GM12878 (cell line): ENCODE results near the gene NPAS2. TPM values are rescaled to one million over a fixed set of nuclear protein-coding genes. Genes with fewer than 3 reads are reported as not detected.
A peak's percentile ranks its signal among the peaks of the same experiment; 100 is the strongest.

ENCODE experiments used
- ATAC-seq: fragments of 200-7000 bp; cut with Tn5 transposase; 3 replicates; pipeline ENCODE4 v1.9.1; 2020; ENCODE audit warnings: mild to moderate bottlenecking, moderate library complexity
- BruUV-seq: library from RNA; stranded (reverse); fragments of 400-500 nt; replicated peaks from 2 replicates; lab custom pipeline; 2021; lab: Mats Ljungman, UMichigan
- CTCF ChIA-PET: fragments of 300-600 bp; sonication (Branson Sonifier 250); formaldehyde crosslinking; extraction: SDS; loops from one replicate; lab custom pipeline; 2021; ENCODE audit warnings: inconsistent platforms; lab: Yijun Ruan, JAX
- POLR2A ChIA-PET: fragments of 350-600 bp; formaldehyde crosslinking; extraction: SDS; loops from one replicate; lab custom pipeline; 2021; ENCODE audit warnings: inconsistent platforms; lab: Charles Lee
- RAD21 ChIA-PET: fragments of 300-600 bp; sonication (Branson Sonifier 250); formaldehyde crosslinking; loops from one replicate; lab custom pipeline; 2023; ENCODE audit warnings: antibody characterized with exemption; ENCODE audit not compliant: unreplicated experiment; lab: Charles Lee
- SMC1A ChIA-PET: fragments of 300-600 bp; sonication (Branson Sonifier 250); formaldehyde crosslinking; loops from one replicate; lab custom pipeline; 2023; ENCODE audit not compliant: unreplicated experiment, uncharacterized antibody; lab: Charles Lee
- DNase-seq: peaks from one replicate; pipeline ENCODE4 v3.0.0-alpha.2; 2011; ENCODE audit warnings: low read depth, low spot score
- FAIRE-seq: peaks from 3 replicates; lab custom pipeline; 2011; peaks lifted over from hg19 to GRCh38; lab: Jason Lieb, UNC
- H2AFZ ChIP-seq: 2 replicates; pipeline ENCODE4 v1.6.0; 2011; ENCODE audit warnings: low read depth, low read length, control low read depth; ENCODE audit not compliant: control insufficient read depth
- H3K27ac ChIP-seq: 2 replicates; pipeline ENCODE4 v1.5.1; 2011; ENCODE audit warnings: control low read depth; ENCODE audit not compliant: control insufficient read depth, insufficient read depth
- H3K27me3 ChIP-seq, 2 experiments: replicated peaks in 1 of 2; 2 replicates each; pipeline versions ENCODE4 v1.6.0 to v1.6.1; 2011; ENCODE audit warnings: low read length in 1 of 2; ENCODE audit not compliant: control insufficient read depth in 2 of 2, insufficient read depth in 2 of 2
- H3K36me3 ChIP-seq, 2 experiments: 2 replicates each; pipeline ENCODE4 v1.5.1; 2011; ENCODE audit warnings: low read length in 1 of 2; ENCODE audit not compliant: control insufficient read depth in 2 of 2, insufficient read depth in 2 of 2
- H3K4me1 ChIP-seq: 2 replicates; pipeline ENCODE4 v1.6.1; 2011; ENCODE audit warnings: mild to moderate bottlenecking, low read length, moderate library complexity, mixed read lengths; ENCODE audit not compliant: control insufficient read depth, insufficient read depth
- H3K4me2 ChIP-seq: 2 replicates; pipeline ENCODE4 v1.6.0; 2011; ENCODE audit warnings: control low read depth; ENCODE audit not compliant: control insufficient read depth, insufficient read depth
- H3K4me3 ChIP-seq: fragments of 200-600 bp; sonication (generic); 2 replicates; pipeline ENCODE4 v1.5.1; 2016
- H3K79me2 ChIP-seq: 2 replicates; pipeline ENCODE4 v1.6.0; 2011; ENCODE audit warnings: low read length; ENCODE audit not compliant: control insufficient read depth, insufficient read depth
- H3K9ac ChIP-seq: 2 replicates; pipeline ENCODE4 v1.8.0; 2011; ENCODE audit warnings: low read length, control low read depth, mixed read lengths; ENCODE audit not compliant: control insufficient read depth, insufficient read depth
- H3K9me3 ChIP-seq: replicated peaks from 3 replicates; pipeline ENCODE4 v1.5.1; 2011; ENCODE audit warnings: mild to moderate bottlenecking, low read length; ENCODE audit not compliant: control insufficient read depth, insufficient read depth
- H4K20me1 ChIP-seq: 2 replicates; pipeline ENCODE4 v1.6.0; 2011; ENCODE audit not compliant: control insufficient read depth, insufficient read depth
- BCL11A ChIP-seq: IDR thresholded peaks from 2 replicates; pipeline ENCODE4 v1.6.1; 2011; ENCODE audit warnings: low read depth, low read length
- CBFB ChIP-seq: IDR thresholded peaks from 2 replicates; pipeline ENCODE4 v1.6.1; 2016; ENCODE audit warnings: antibody characterized with exemption, low read depth
- PML ChIP-seq: IDR thresholded peaks from 2 replicates; pipeline ENCODE4 v1.6.1; 2012; ENCODE audit warnings: low read length, inconsistent platforms
- RAD21 ChIP-seq: IDR thresholded peaks from 2 replicates; pipeline ENCODE4 v1.6.1; 2011; ENCODE audit warnings: mild to moderate bottlenecking, low read depth, low read length, moderate library complexity; ENCODE audit not compliant: insufficient read depth
- SP1 ChIP-seq: IDR thresholded peaks from one replicate; pipeline ENCODE4 v1.6.1; 2011; ENCODE audit warnings: low read depth, low read length
- SUZ12 ChIP-seq: fragments of 200-600 bp; sonication (generic); IDR thresholded peaks from one replicate; pipeline ENCODE4 v1.6.1; 2018; ENCODE audit warnings: antibody characterized with exemption, mild to moderate bottlenecking; ENCODE audit not compliant: unreplicated experiment
- YBX1 ChIP-seq: fragments of 450-650 bp; IDR thresholded peaks from 2 replicates; pipeline ENCODE4 v1.6.1; 2016; ENCODE audit warnings: antibody characterized with exemption
- ZBED1 ChIP-seq: IDR thresholded peaks from 2 replicates; pipeline ENCODE4 v1.6.1; 2016; ENCODE audit warnings: borderline replicate concordance
- ZNF24 ChIP-seq: fragments of 450-650 bp; IDR thresholded peaks from 2 replicates; pipeline ENCODE4 v1.6.1; 2017; ENCODE audit warnings: antibody characterized with exemption, mild to moderate bottlenecking
- WGBS: methylation state at CpG from one replicate; pipeline ENCODE4 v1.1.6; 2016; ENCODE audit warnings: low lambda C conversion rate; ENCODE audit not compliant: insufficient replicate concordance, insufficient coverage; ENCODE audit errors: missing lambda C conversion rate; 5-methylcytosine and 5-hydroxymethylcytosine counted together
- in situ Hi-C: fragments of 300-500 bp; cut with MboI; formaldehyde crosslinking; loops from 9 replicates; pipeline ENCODE4 v1.14.3; 2018; ENCODE audit warnings: mixed read lengths
- intact Hi-C: fragments of 100-400 bp; cut with micrococcal nuclease; formaldehyde crosslinking; loops from one replicate; pipeline ENCODE4 v1.14.2; 2022; ENCODE audit not compliant: unreplicated experiment
- polyA plus RNA-seq, 11 experiments: library from polyadenylated mRNA; depleted of rRNA in 4 of 11; unstranded in 6 of 11; stranded (reverse) in 5 of 11; fragments of >200 nt; fragmentation: Nextera tagmentation in 4 of 11; fragmentation: Illumina TruSeq in 1 of 11; extraction: Ambion mirVana in 4 of 11; extraction: Trizol in 1 of 11; gene quantifications; 1 replicate in 1 of 11; 2 replicates in 10 of 11; pipeline versions ENCODE4 v1.2.1 to v1.2.3, GENCODE V29; 2011 to 2016; ENCODE audit warnings: inconsistent platforms in 2 of 11, missing spikeins in 2 of 11, low read depth in 1 of 11
- total RNA-seq, 4 experiments: library from RNA; depleted of rRNA in 3 of 4; stranded (reverse); fragments of >200 nt in 3 of 4; fragmentation: Illumina TruSeq in 1 of 4; extraction: Trizol in 1 of 4; gene quantifications; 2 replicates each; pipeline versions ENCODE4 v1.2.1 to v1.2.3, GENCODE V29; 2013 to 2021
- TF ChIP-seq, protein P1 (sequence below): IDR thresholded peaks from 2 replicates; pipeline ENCODE4 v1.6.1; 2011; ENCODE audit warnings: low read depth, mild to moderate bottlenecking, low read length, moderate library complexity, borderline replicate concordance; ENCODE audit errors: extremely low read depth
- TF ChIP-seq, protein P2 (sequence below): fragments of 450-650 bp; formaldehyde crosslinking; IDR thresholded peaks from 2 replicates; pipeline ENCODE4 v1.4.0; 2022; ENCODE audit warnings: mild to moderate bottlenecking, moderate library complexity
- TF ChIP-seq, protein P3 (sequence below): fragments of 450-650 bp; formaldehyde crosslinking; IDR thresholded peaks from 2 replicates; pipeline ENCODE4 v1.5.0; 2022; ENCODE audit warnings: mild to moderate bottlenecking, missing genetic modification characterization
- TF ChIP-seq, protein P4 (sequence below): IDR thresholded peaks from 2 replicates; pipeline ENCODE4 v1.6.1; 2012; ENCODE audit warnings: low read depth, low read length, improper control_type of control experiment
- TF ChIP-seq, protein P5 (sequence below), 3 experiments: IDR thresholded peaks in 2 of 3; conservative IDR thresholded peaks in 1 of 3; 2 replicates each; pipeline ENCODE4 v1.5.1; 2011; ENCODE audit warnings: low read depth in 3 of 3, low read length in 3 of 3, mild to moderate bottlenecking in 3 of 3, control low read depth in 2 of 3, moderate library complexity in 2 of 3, inconsistent platforms in 1 of 3, mixed read lengths in 1 of 3; ENCODE audit not compliant: control insufficient read depth in 2 of 3, insufficient read depth in 1 of 3; ENCODE audit errors: extremely low read depth in 1 of 3

The NPAS2 gene
- total and polyA plus RNA-seq, 10 of the 15 experiments (the other 5 are each of a cell fraction or from before 2014, with no cell fraction given), result 0.08 TPM; not detected in 9

DNA sequence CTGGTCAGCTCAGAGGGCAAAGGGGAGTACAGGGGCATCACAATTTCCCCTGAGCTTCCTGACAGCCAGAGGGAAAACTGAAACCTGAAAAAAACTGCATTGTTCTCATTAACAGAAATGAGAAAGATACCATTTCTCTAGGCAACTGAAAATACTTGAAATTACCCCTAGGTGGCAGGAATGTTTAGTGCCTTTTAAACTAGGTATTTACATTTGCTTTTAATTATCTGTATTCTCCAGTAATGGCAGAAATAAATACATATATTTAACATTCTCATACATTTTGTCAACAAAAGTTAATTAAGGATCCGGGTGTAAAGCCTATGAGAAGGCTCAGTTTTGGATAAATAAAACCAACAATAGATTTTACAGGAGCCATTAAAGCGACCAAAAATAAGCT lies 216.6 kb downstream of the NPAS2 start:
- POLR2A ChIA-PET, result interaction anchor here (0.6 kb wide), 1 partner anchor 86 kb away, joined by 4 read pairs; no protein-coding TSS in a partner anchor
- Histone ChIP-seq H3K9me3 (no peaks in the 10 kb centered on the region), H3K27ac (no peak overlapping the region), H3K27me3 (no peaks in the 10 kb centered on the region), H4K20me1 (no peaks in the 10 kb centered on the region), H3K79me2 (no peaks in the 10 kb centered on the region), H3K36me3 (no peaks in the 10 kb centered on the region; a peak in 3 of 4 replicates), H3K4me3 (no peak overlapping the region), H2AFZ (no peak overlapping the region), H3K9ac (no peak overlapping the region), H3K4me2 (no peak overlapping the region), H3K4me1 (no peaks in the 10 kb centered on the region; the same call in 1 of the 2 replicates)
- ATAC-seq, result peak; percentile 65
- CTCF ChIA-PET, result interaction anchor here (0.7 to 4.7 kb wide), 17 partner anchors 7 to 295 kb away, joined by 3 to 46 read pairs (median 4); partner anchors contain the start of gene TBC1D8
- peak; percentile 80 for FAIRE-seq
- DNase-seq, result no peak
- 37% methylated on average over 2 of the region's 2 CpGs for WGBS
- SMC1A ChIA-PET, result interaction anchor here (0.7 to 3.9 kb wide), 10 partner anchors 27 to 426 kb away, joined by 3 to 29 read pairs (median 4); partner anchors contain the start of gene TBC1D8
- RAD21 ChIA-PET, result interaction anchor here (0.7 to 2.5 kb wide), 6 partner anchors 24 to 169 kb away, joined by 3 to 29 read pairs (median 5); partner anchors contain the start of gene TBC1D8
- BruUV-seq, result no TSS peak
- intact Hi-C loops (loop anchor here (1.0 to 5.0 kb wide), 2 partner anchors 116 to 166 kb away; no protein-coding TSS in a partner anchor), in situ Hi-C loops (no loop called here)
- TF ChIP-seq RAD21 (peak; percentile 81), ZNF24 (no peak), PML (no peak), BCL11A (no peak), SUZ12 (no peak), CBFB (no peak), ZBED1 (no peak), YBX1 (no peak), SP1 (no peak)
- TF ChIP-seq, protein P1, sequence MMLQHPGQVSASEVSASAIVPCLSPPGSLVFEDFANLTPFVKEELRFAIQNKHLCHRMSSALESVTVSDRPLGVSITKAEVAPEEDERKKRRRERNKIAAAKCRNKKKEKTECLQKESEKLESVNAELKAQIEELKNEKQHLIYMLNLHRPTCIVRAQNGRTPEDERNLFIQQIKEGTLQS, result no peak
- TF ChIP-seq, protein P2, sequence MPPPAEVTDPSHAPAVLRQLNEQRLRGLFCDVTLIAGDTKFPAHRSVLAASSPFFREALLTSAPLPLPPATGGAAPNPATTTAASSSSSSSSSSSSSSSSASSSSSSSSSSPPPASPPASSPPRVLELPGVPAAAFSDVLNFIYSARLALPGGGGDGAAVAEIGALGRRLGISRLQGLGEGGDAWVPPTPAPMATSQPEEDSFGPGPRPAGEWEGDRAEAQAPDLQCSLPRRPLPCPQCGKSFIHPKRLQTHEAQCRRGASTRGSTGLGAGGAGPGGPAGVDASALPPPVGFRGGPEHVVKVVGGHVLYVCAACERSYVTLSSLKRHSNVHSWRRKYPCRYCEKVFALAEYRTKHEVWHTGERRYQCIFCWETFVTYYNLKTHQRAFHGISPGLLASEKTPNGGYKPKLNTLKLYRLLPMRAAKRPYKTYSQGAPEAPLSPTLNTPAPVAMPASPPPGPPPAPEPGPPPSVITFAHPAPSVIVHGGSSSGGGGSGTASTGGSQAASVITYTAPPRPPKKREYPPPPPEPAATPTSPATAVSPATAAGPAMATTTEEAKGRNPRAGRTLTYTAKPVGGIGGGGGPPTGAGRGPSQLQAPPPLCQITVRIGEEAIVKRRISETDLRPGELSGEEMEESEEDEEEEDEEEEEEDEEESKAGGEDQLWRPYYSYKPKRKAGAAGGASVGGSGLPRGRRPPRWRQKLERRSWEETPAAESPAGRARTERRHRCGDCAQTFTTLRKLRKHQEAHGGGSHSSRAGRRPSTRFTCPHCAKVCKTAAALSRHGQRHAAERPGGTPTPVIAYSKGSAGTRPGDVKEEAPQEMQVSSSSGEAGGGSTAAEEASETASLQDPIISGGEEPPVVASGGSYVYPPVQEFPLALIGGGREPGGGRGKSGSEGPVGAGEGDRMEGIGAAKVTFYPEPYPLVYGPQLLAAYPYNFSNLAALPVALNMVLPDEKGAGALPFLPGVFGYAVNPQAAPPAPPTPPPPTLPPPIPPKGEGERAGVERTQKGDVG, result no peak
- TF ChIP-seq, protein P3, sequence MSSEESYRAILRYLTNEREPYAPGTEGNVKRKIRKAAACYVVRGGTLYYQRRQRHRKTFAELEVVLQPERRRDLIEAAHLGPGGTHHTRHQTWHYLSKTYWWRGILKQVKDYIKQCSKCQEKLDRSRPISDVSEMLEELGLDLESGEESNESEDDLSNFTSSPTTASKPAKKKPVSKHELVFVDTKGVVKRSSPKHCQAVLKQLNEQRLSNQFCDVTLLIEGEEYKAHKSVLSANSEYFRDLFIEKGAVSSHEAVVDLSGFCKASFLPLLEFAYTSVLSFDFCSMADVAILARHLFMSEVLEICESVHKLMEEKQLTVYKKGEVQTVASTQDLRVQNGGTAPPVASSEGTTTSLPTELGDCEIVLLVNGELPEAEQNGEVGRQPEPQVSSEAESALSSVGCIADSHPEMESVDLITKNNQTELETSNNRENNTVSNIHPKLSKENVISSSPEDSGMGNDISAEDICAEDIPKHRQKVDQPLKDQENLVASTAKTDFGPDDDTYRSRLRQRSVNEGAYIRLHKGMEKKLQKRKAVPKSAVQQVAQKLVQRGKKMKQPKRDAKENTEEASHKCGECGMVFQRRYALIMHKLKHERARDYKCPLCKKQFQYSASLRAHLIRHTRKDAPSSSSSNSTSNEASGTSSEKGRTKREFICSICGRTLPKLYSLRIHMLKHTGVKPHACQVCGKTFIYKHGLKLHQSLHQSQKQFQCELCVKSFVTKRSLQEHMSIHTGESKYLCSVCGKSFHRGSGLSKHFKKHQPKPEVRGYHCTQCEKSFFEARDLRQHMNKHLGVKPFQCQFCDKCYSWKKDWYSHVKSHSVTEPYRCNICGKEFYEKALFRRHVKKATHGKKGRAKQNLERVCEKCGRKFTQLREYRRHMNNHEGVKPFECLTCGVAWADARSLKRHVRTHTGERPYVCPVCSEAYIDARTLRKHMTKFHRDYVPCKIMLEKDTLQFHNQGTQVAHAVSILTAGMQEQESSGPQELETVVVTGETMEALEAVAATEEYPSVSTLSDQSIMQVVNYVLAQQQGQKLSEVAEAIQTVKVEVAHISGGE (CRISPR knock-in tag), result no peak
- TF ChIP-seq, protein P4, sequence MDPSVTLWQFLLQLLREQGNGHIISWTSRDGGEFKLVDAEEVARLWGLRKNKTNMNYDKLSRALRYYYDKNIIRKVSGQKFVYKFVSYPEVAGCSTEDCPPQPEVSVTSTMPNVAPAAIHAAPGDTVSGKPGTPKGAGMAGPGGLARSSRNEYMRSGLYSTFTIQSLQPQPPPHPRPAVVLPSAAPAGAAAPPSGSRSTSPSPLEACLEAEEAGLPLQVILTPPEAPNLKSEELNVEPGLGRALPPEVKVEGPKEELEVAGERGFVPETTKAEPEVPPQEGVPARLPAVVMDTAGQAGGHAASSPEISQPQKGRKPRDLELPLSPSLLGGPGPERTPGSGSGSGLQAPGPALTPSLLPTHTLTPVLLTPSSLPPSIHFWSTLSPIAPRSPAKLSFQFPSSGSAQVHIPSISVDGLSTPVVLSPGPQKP, result no peak
- TF ChIP-seq, protein P5, sequence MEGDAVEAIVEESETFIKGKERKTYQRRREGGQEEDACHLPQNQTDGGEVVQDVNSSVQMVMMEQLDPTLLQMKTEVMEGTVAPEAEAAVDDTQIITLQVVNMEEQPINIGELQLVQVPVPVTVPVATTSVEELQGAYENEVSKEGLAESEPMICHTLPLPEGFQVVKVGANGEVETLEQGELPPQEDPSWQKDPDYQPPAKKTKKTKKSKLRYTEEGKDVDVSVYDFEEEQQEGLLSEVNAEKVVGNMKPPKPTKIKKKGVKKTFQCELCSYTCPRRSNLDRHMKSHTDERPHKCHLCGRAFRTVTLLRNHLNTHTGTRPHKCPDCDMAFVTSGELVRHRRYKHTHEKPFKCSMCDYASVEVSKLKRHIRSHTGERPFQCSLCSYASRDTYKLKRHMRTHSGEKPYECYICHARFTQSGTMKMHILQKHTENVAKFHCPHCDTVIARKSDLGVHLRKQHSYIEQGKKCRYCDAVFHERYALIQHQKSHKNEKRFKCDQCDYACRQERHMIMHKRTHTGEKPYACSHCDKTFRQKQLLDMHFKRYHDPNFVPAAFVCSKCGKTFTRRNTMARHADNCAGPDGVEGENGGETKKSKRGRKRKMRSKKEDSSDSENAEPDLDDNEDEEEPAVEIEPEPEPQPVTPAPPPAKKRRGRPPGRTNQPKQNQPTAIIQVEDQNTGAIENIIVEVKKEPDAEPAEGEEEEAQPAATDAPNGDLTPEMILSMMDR (IDR thresholded peaks at IDR 0.05 in 2 of 3, conservative IDR thresholded peaks at IDR 0.05 in 1 of 3; ENCODE audit: control insufficient read depth in 2 of 3, extremely low read depth in 1 of 3, insufficient read depth in 1 of 3, low read depth in 3 of 3, low read length in 3 of 3), result peak; percentile 32 to 61 (median 56); a peak in 5 of 6 replicates
